Duodenal mucosa (tissue), 2 donors: ENCODE data around the gene GCFC2.

Experiments used
- H3K27ac ChIP-seq: one replicate; pipeline ENCODE4 v1.7.0; 2013; ENCODE audit warnings: low read depth, low read length
- H3K27me3 ChIP-seq, 2 donors: one replicate each; pipeline ENCODE4 v1.7.0; 2013; ENCODE audit warnings: low read length in 2 of 2, control low read depth in 1 of 2; ENCODE audit not compliant: insufficient read depth in 2 of 2, control insufficient read depth in 1 of 2
- H3K36me3 ChIP-seq, 2 donors: one replicate each; pipeline ENCODE4 v1.7.0; 2013; ENCODE audit warnings: low read length in 2 of 2, control low read depth in 1 of 2; ENCODE audit not compliant: insufficient read depth in 2 of 2, control insufficient read depth in 1 of 2
- H3K4me1 ChIP-seq, 2 donors: one replicate each; pipeline ENCODE4 v1.7.0; 2013; ENCODE audit warnings: low read length in 2 of 2, control low read depth in 1 of 2; ENCODE audit not compliant: insufficient read depth in 2 of 2, control insufficient read depth in 1 of 2
- H3K4me3 ChIP-seq, 2 donors: one replicate each; pipeline ENCODE4 v1.7.0; 2013; ENCODE audit warnings: low read length in 2 of 2, low read depth in 1 of 2
- H3K9ac ChIP-seq, 2 donors: one replicate each; pipeline ENCODE4 v1.7.0; 2013; ENCODE audit warnings: low read length in 2 of 2, low read depth in 1 of 2
- H3K9me3 ChIP-seq, 2 donors: one replicate each; pipeline ENCODE4 v1.7.0; 2013; ENCODE audit warnings: low read length in 2 of 2, control low read depth in 1 of 2; ENCODE audit not compliant: control insufficient read depth in 1 of 2

The GCFC2 gene

DNA sequence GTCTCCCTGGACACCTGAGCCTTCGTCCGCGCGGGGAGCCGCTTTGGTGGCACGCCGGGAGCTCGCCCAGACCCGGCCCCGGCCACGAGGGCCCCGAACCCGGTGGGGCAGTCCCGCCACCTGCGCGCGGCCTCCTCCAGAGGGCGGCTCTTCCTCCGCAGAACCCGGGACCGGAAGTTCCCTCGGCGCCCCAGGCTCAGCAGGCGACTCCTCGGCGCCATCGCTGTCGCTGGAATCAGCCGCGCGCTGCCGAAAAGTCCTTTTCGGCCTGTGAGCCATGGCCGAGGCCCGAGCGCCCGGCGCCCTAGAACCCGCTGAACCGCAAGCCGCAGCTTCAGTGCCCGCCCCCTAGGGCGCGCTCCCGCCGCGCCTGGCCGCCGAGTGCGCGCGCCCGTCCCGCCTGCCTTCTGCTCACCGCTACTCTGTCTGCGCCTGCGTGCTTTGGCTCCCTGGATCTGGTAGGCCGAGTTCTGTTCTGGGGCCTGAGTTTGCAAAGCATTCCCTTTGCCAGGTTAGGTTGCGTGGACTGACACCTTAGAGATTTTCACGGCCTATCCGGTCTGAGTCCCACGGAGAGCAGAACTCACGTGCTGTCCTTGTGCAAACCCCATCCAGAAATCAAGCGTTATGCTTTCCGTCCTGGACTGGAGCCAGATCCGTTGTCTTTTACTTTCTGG lies at the start of gene GCFC2:
Gene GCFC2 (minus strand): TSS at position 339 of the 677 bp plus-strand sequence. CDS start 60 bp downstream, at position 279.
- H3K36me3 ChIP-seq: peaks cover 0 to 3% of the 10 kb centered on the region in 2 donors
- peaks cover 11 to 13% of the 10 kb centered on the region in 2 donors for H3K4me1 ChIP-seq
- no peaks in the 10 kb centered on the region for H3K27me3 ChIP-seq
- peak within 1 kb of the TSS; percentile 58 to 73 for H3K9ac ChIP-seq
- peak within 1 kb of the TSS; percentile 81 for H3K27ac ChIP-seq
- peak within 1 kb of the TSS; percentile 79 to 85 for H3K4me3 ChIP-seq
- no peaks in the 10 kb centered on the region for H3K9me3 ChIP-seq

DNA sequence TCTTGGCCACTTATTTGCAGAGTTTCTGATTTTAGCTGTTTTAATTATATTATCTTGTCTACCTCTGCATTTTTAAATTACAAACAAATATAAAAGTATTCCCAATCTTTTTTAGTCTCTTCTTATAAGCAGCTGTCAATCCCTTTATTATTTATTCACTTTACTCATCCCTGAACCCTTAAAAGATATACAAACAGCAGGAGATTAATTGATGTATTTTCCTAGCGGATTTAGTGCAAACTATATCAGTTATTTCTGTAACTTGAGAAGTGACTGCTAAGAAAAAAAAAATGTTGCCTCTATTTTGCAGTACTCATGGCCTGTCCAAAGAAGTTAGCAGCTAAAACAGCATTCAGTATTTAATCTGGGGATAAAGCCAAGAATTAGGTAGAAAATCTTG lies 42.1 kb upstream of the GCFC2 start:
- H3K9ac ChIP-seq: no peak overlapping the region
- H3K4me1 ChIP-seq: no peaks in the 10 kb centered on the region
- H3K27ac ChIP-seq: no peak overlapping the region
- no peaks in the 10 kb centered on the region for H3K27me3 ChIP-seq
- no peaks in the 10 kb centered on the region for H3K36me3 ChIP-seq
- H3K4me3 ChIP-seq: no peak overlapping the region
- no peaks in the 10 kb centered on the region for H3K9me3 ChIP-seq

GRCh38 chr2:75751824-75752468 lies 41.2 kb upstream of the GCFC2 start:
- H3K9ac ChIP-seq: no peak overlapping the region
- H3K4me3 ChIP-seq: no peak overlapping the region
- no peaks in the 10 kb centered on the region for H3K27me3 ChIP-seq
- H3K27ac ChIP-seq: no peak overlapping the region
- H3K36me3 ChIP-seq: no peaks in the 10 kb centered on the region
- H3K4me1 ChIP-seq: no peaks in the 10 kb centered on the region
- H3K9me3 ChIP-seq: no peaks in the 10 kb centered on the region

DNA sequence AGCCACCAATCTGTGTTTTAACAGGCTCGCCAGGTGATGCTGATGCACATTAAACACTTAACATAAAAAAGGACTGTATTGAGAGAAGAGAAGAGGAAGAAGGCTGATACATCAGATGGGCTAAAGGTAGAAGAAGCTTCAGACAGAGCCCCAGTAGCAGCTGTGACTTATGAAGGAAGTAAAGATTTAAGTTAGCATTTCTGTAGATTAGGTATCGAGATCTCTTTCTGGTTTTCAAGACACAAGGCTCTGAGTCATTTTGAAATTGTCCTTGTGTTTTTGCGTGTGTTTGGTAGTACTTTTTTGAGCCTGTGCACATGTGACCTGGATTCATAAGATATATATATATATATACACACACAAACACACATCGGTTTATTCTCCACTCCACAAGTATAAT lies 40.6 kb upstream of the GCFC2 start:
- Histone ChIP-seq H3K27ac (no peak overlapping the region), H3K27me3 (no peaks in the 10 kb centered on the region), H3K4me1 (no peaks in the 10 kb centered on the region), H3K36me3 (no peaks in the 10 kb centered on the region), H3K9me3 (no peaks in the 10 kb centered on the region), H3K4me3 (no peak overlapping the region), H3K9ac (no peak overlapping the region)

- Histone ChIP-seq H3K4me1 (no peaks in the 10 kb centered on the region), H3K4me3 (no peak overlapping the region), H3K27ac (no peak overlapping the region), H3K27me3 (peaks cover 0 to 6% of the 10 kb centered on the region in 2 donors), H3K9me3 (no peaks in the 10 kb centered on the region), H3K9ac (no peak overlapping the region), H3K36me3 (no peaks in the 10 kb centered on the region)
Observed at GRCh38 chr2:75737961-75738360, 27.2 kb upstream of the GCFC2 start.

- no peak overlapping the region for H3K9ac ChIP-seq
- H3K4me1 ChIP-seq: no peaks in the 10 kb centered on the region
- H3K4me3 ChIP-seq: no peak overlapping the region
- H3K27me3 ChIP-seq: peaks cover 0 to 6% of the 10 kb centered on the region in 2 donors
- no peaks in the 10 kb centered on the region for H3K9me3 ChIP-seq
- no peaks in the 10 kb centered on the region for H3K36me3 ChIP-seq
- no peak overlapping the region for H3K27ac ChIP-seq
Observed at GRCh38 chr2:75736276-75736675, 25.6 kb upstream of the GCFC2 start.

- no peaks in the 10 kb centered on the region for H3K4me1 ChIP-seq
- H3K9me3 ChIP-seq: no peaks in the 10 kb centered on the region
- no peak overlapping the region for H3K27ac ChIP-seq
- H3K4me3 ChIP-seq: no peak overlapping the region
- H3K36me3 ChIP-seq: no peaks in the 10 kb centered on the region
- peaks cover 0 to 8% of the 10 kb centered on the region in 2 donors for H3K27me3 ChIP-seq
- no peak overlapping the region for H3K9ac ChIP-seq
Observed at GRCh38 chr2:75729861-75730260, 19.1 kb upstream of the GCFC2 start.

DNA sequence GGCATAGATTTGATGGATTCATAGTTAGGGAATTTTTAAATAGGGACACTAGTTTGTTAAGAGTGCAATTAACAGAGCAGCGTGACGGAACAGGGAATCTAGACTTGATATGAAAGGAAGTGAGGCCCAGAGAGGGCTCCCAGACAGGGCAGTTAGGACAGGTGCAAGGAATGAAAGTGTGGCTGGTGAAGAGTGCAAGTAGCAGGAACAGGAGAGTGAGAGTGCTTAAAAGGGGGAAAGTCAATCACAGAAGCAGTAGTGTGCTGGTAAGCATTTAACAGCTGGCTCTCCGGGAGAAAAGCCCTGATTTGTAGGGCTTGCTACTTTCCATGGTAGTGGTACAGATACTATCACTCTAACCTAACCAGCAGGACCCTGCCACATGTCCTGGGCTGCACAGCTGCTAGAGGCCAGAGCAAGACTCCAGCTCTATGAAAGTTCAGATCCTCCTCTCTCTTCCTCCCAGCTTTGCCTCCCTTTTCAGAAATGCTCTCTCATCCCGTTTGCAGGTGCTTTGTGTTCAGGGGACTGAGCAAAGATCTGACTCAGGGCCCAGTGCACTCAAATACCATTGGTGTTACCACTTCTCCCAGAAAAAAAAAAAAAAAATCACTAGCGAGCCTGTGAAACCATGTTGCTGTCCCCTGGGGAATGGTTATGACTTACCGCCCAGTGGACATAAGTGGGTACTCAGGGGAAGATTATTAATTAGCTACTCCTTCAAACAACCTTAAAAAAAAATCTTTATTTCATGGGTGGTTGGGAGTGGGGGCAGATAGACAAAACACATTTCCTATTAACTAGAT lies 18.1 kb upstream of the GCFC2 start:
- no peaks in the 10 kb centered on the region for H3K36me3 ChIP-seq
- no peak overlapping the region for H3K27ac ChIP-seq
- H3K4me1 ChIP-seq: no peaks in the 10 kb centered on the region
- no peak overlapping the region for H3K4me3 ChIP-seq
- peaks cover 0 to 8% of the 10 kb centered on the region in 2 donors for H3K27me3 ChIP-seq
- H3K9ac ChIP-seq: no peak overlapping the region
- H3K9me3 ChIP-seq: no peaks in the 10 kb centered on the region

- no peaks in the 10 kb centered on the region for H3K36me3 ChIP-seq
- no peak overlapping the region for H3K27ac ChIP-seq
- no peaks in the 10 kb centered on the region for H3K9me3 ChIP-seq
- peaks cover 0 to 3% of the 10 kb centered on the region in 2 donors for H3K27me3 ChIP-seq
- no peak overlapping the region for H3K4me3 ChIP-seq
- H3K4me1 ChIP-seq: no peaks in the 10 kb centered on the region
- no peak overlapping the region for H3K9ac ChIP-seq
Observed at GRCh38 chr2:75722687-75723086, 12.0 kb upstream of the GCFC2 start.

DNA sequence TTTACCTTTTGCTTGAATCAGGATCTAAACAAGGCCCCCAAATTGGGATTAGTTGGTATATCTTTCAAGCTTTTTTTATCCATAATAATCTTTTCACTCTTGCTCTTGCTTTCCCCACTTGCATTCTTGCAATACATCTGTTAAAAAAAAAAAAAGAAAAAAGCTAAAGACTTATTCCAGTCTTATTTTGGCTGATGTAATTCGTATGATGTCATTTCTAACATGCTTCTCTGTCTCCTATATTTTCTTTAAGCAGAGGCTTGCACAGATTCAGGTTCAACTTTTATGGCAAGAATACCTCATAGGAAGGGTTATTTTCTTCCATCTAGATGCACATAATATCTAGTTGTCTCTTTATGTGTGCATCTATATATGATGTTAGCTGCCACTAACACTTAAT lies 9.8 kb upstream of the GCFC2 start:
- H3K4me3 ChIP-seq: no peak overlapping the region
- H3K36me3 ChIP-seq: no peaks in the 10 kb centered on the region
- H3K27ac ChIP-seq: no peak overlapping the region
- H3K4me1 ChIP-seq: no peaks in the 10 kb centered on the region
- H3K9me3 ChIP-seq: no peaks in the 10 kb centered on the region
- H3K9ac ChIP-seq: no peak overlapping the region
- H3K27me3 ChIP-seq: no peaks in the 10 kb centered on the region
